Panc1 (cell line): ENCODE results near the gene RPS28. TPM values are rescaled to one million over a fixed set of nuclear protein-coding genes. Genes with fewer than 3 reads are reported as not detected.

Experiments used
- ATAC-seq: fragments of 200-7000 bp; cut with Tn5 transposase; 2 replicates; pipeline ENCODE4 v1.9.1; 2020; ENCODE audit warnings: mild to moderate bottlenecking, moderate library complexity
- BruUV-seq: library from RNA; stranded (reverse); fragments of 400-500 nt; replicated peaks from 2 replicates; lab custom pipeline; 2021; lab: Mats Ljungman, UMichigan
- CTCF ChIA-PET: fragments of 300-600 bp; sonication (Branson Sonifier 250); formaldehyde crosslinking; loops from one replicate; lab custom pipeline; 2022; ENCODE audit warnings: antibody characterized with exemption; lab: Charles Lee
- POLR2A ChIA-PET: fragments of 300-600 bp; sonication (Branson Sonifier 250); formaldehyde crosslinking; loops from one replicate; lab custom pipeline; 2022; ENCODE audit warnings: antibody characterized with exemption; lab: Charles Lee
- DNase-seq: peaks from one replicate; pipeline ENCODE4 v3.0.0-alpha.2; 2010; ENCODE audit warnings: low read depth, low spot score
- H3K27ac ChIP-seq: 2 replicates; pipeline ENCODE4 v1.5.1; 2011; ENCODE audit warnings: mild to moderate bottlenecking, low read length, inconsistent platforms
- H3K27me3 ChIP-seq: fragments of 200-500 bp; sonication (Bioruptor generic); 2 replicates; pipeline ENCODE4 v1.6.0; 2014; ENCODE audit warnings: low read length, inconsistent platforms; ENCODE audit not compliant: control insufficient read depth, insufficient read depth
- H3K36me3 ChIP-seq: fragments of 200-500 bp; sonication (Bioruptor generic); 2 replicates; pipeline ENCODE4 v1.5.1; 2014; ENCODE audit warnings: inconsistent platforms, mild to moderate bottlenecking, low read length, moderate library complexity; ENCODE audit not compliant: control insufficient read depth, insufficient read depth
- H3K4me1 ChIP-seq: 2 replicates; pipeline ENCODE4 v1.5.1; 2011; ENCODE audit warnings: inconsistent platforms, mild to moderate bottlenecking, low read length, moderate library complexity; ENCODE audit not compliant: control insufficient read depth, insufficient read depth
- H3K4me3 ChIP-seq, 2 experiments: 2 replicates each; pipeline ENCODE4 v1.5.1; 2011 to 2012; ENCODE audit warnings: low read depth in 2 of 2, low read length in 2 of 2, mild to moderate bottlenecking in 2 of 2, inconsistent platforms in 1 of 2, moderate library complexity in 1 of 2
- H3K9me3 ChIP-seq: fragments of 200-500 bp; sonication (Bioruptor generic); 2 replicates; pipeline ENCODE4 v1.5.1; 2014; ENCODE audit warnings: low read depth, mild to moderate bottlenecking, inconsistent platforms, low read length, moderate library complexity; ENCODE audit not compliant: control insufficient read depth, insufficient read depth
- CTCF ChIP-seq: fragments of 450-650 bp; IDR thresholded peaks from 2 replicates; pipeline ENCODE4 v1.5.1; 2017; ENCODE audit warnings: mild to moderate bottlenecking
- POLR2AphosphoS5 ChIP-seq: IDR thresholded peaks from 2 replicates; pipeline ENCODE4 v1.6.1; 2012; ENCODE audit warnings: mild to moderate bottlenecking, low read depth, low read length, moderate library complexity
- REST ChIP-seq, 2 experiments: IDR thresholded peaks; 2 replicates each; pipeline ENCODE4 v1.6.1; 2011 to 2012; ENCODE audit warnings: low read depth in 2 of 2, control low read depth in 1 of 2, low read length in 1 of 2, mild to moderate bottlenecking in 1 of 2, moderate library complexity in 1 of 2; ENCODE audit not compliant: insufficient read depth in 1 of 2
- SIN3A ChIP-seq: IDR thresholded peaks from 2 replicates; pipeline ENCODE4 v1.6.1; 2012; ENCODE audit warnings: low read depth, mild to moderate bottlenecking, low read length, moderate library complexity, borderline replicate concordance; ENCODE audit not compliant: insufficient read depth
- TCF7L2 ChIP-seq: IDR thresholded peaks from 2 replicates; pipeline ENCODE4 v1.6.1; 2011; ENCODE audit warnings: mild to moderate bottlenecking, low read depth, low read length, inconsistent platforms
- in situ Hi-C: cut with HindIII; loops from 2 replicates; pipeline ENCODE4 v1.10.0; 2016; ENCODE audit warnings: low sequenced_read_pairs, low pct_unique_long_range_greater_than_20kb
- intact Hi-C: fragments of 100-400 bp; cut with micrococcal nuclease; formaldehyde crosslinking; loops from one replicate; pipeline ENCODE4 v1.10.0; 2022; ENCODE audit not compliant: unreplicated experiment
- total RNA-seq: library from RNA; stranded (reverse); gene quantifications from one replicate; pipeline ENCODE4 v1.2.1, GENCODE V29; 2021; ENCODE audit not compliant: unreplicated experiment

Gene RPS28
- total RNA-seq, 1 experiment from 2014 or later = 1,096 TPM

GRCh38 chr19:8306235-8307054 is 14.9 kb upstream of the RPS28 start:
- ChIA-PET CTCF (no interaction called here), POLR2A (no interaction called here)
- in situ Hi-C loops = no loop called here
- Histone ChIP-seq H3K27ac (peak overlapping the region; percentile 86; the same call in 1 of the 2 replicates), H3K36me3 (no peaks in the 10 kb centered on the region; the same call in 1 of the 2 replicates), H3K27me3 (no peaks in the 10 kb centered on the region), H3K4me3 (no peak overlapping the region; a peak in 1 of 4 replicates), H3K4me1 (peaks cover 11% of the 10 kb centered on the region), H3K9me3 (no peaks in the 10 kb centered on the region)
- intact Hi-C loops = no loop called here
- ATAC-seq = no peak
- BruUV-seq = TSS peak; percentile 68
- TF ChIP-seq POLR2AphosphoS5 (no peak), SIN3A (no peak), TCF7L2 (no peak), CTCF (no peak), REST (IDR thresholded peaks at IDR 0.05; ENCODE audit: insufficient read depth in 1 of 2, low read depth in 2 of 2, low read length in 1 of 2) (no peak)
- DNase-seq = no peak

GRCh38 chr19:8307400-8307964 is 13.8 kb upstream of the RPS28 start:
- POLR2A ChIA-PET = no interaction called here
- intact Hi-C loops (no loop called here), in situ Hi-C loops (no loop called here)
- ATAC-seq (peak; percentile 23), DNase-seq (no peak)
- Histone ChIP-seq H3K27me3 (no peaks in the 10 kb centered on the region), H3K9me3 (no peaks in the 10 kb centered on the region), H3K4me3 (peak overlapping the region; percentile 51 to 78), H3K27ac (peak overlapping the region; percentile 86), H3K36me3 (no peaks in the 10 kb centered on the region; the same call in 1 of the 2 replicates), H3K4me1 (peaks cover 11% of the 10 kb centered on the region)
- CTCF ChIA-PET = no interaction called here
- TF ChIP-seq SIN3A (no peak), POLR2AphosphoS5 (no peak), TCF7L2 (no peak), CTCF (no peak), REST (IDR thresholded peaks at IDR 0.05; ENCODE audit: insufficient read depth in 1 of 2, low read depth in 2 of 2, low read length in 1 of 2) (no peak)
- BruUV-seq = no TSS peak
